ENCODE measurements around the gene YRDC. TPM values are rescaled to one million over a fixed set of nuclear protein-coding genes. Genes with fewer than 3 reads are reported as not detected.
"Not testable (repeated sequence)": the region's sequence is repeated elsewhere in the genome, so short reads cannot be mapped to it uniquely, and the experiment has no call there.

Gene YRDC
- total RNA-seq, 1 experiment from 2014 or later, result 41.8 TPM

- Histone ChIP-seq H4K20me1 (ENCODE audit: low read length) (no peaks in the 10 kb centered on the region), H3K36me3 (ENCODE audit: low read depth, low read length) (no peaks in the 10 kb centered on the region), H3K27ac (ENCODE audit: low read length) (no peak overlapping the region), H3F3A (ENCODE audit: low read length, unreplicated experiment) (no peaks in the 10 kb centered on the region), H3K9me3 (ENCODE audit: low read length) (no peaks in the 10 kb centered on the region), H2AFZ (ENCODE audit: low read length) (no peak overlapping the region), H3K79me2 (ENCODE audit: low read length) (no peaks in the 10 kb centered on the region), H3K9ac (ENCODE audit: low read length) (no peak overlapping the region), H3K27me3 (ENCODE audit: low read length) (peaks cover 11% of the 10 kb centered on the region; the same call in 1 of the 2 replicates), H3K4me2 (ENCODE audit: low read length) (no peak overlapping the region), H3K4me3 (ENCODE audit: low read length) (no peak overlapping the region), H3K9me2 (replicated peaks; ENCODE audit: low read length) (no peaks in the 10 kb centered on the region), H3K4me1 (ENCODE audit: insufficient read depth, low read length) (no peaks in the 10 kb centered on the region)
- intact Hi-C loops (cut with micrococcal nuclease), result no loop called here
- ChIA-PET POLR2A (ENCODE audit: unreplicated experiment) (no interaction called here), CTCF (no interaction called here)
- BruUV-seq (replicated peaks), result no TSS peak
- DNase-seq (no peak), ATAC-seq (no peak)
- no peak for TF ChIP-seq EZH2phosphoT487 (IDR thresholded peaks at IDR 0.05; ENCODE audit: borderline replicate concordance, low read length)
- no peak for TF ChIP-seq EZH2 (IDR thresholded peaks at IDR 0.05; ENCODE audit: low read length, unreplicated experiment)
- no peak for TF ChIP-seq CTCF (conservative IDR thresholded peaks at IDR 0.05; ENCODE audit: low read depth, low read length)
These were observed 25.5 kb downstream of the YRDC start for GRCh38 chr1:37782491-37782890.

- no peak overlapping the region for H3K4me2 ChIP-seq (ENCODE audit: low read length)
- H3K27me3 ChIP-seq (ENCODE audit: low read length), result peaks cover 11% of the 10 kb centered on the region; the same call in 1 of the 2 replicates
- DNase-seq, result no peak
- ChIA-PET CTCF (no interaction called here), POLR2A (ENCODE audit: unreplicated experiment) (no interaction called here)
- H4K20me1 ChIP-seq (ENCODE audit: low read length), result no peaks in the 10 kb centered on the region
- TF ChIP-seq EZH2phosphoT487 (IDR thresholded peaks at IDR 0.05; ENCODE audit: borderline replicate concordance, low read length) (no peak), CTCF (conservative IDR thresholded peaks at IDR 0.05; ENCODE audit: low read depth, low read length) (no peak)
- H2AFZ ChIP-seq (ENCODE audit: low read length), result no peak overlapping the region
- no peak overlapping the region for H3K9ac ChIP-seq (ENCODE audit: low read length)
- H3K4me3 ChIP-seq (ENCODE audit: low read length), result no peak overlapping the region
- H3K36me3 ChIP-seq (ENCODE audit: low read depth, low read length), result no peaks in the 10 kb centered on the region
- H3K9me3 ChIP-seq (ENCODE audit: low read length), result no peaks in the 10 kb centered on the region
- ATAC-seq, result no peak
- H3K4me1 ChIP-seq (ENCODE audit: insufficient read depth, low read length), result no peaks in the 10 kb centered on the region
- H3K27ac ChIP-seq (ENCODE audit: low read length), result no peak overlapping the region
- H3K79me2 ChIP-seq (ENCODE audit: low read length), result no peaks in the 10 kb centered on the region
- BruUV-seq (replicated peaks), result no TSS peak
- intact Hi-C loops (cut with micrococcal nuclease), result no loop called here
- no peaks in the 10 kb centered on the region for H3K9me2 ChIP-seq (replicated peaks; ENCODE audit: low read length)
- no peaks in the 10 kb centered on the region for H3F3A ChIP-seq (ENCODE audit: low read length, unreplicated experiment)
These were observed 29.4 kb downstream of the YRDC start for GRCh38 chr1:37778654-37779053.

GRCh38 chr1:37776946-37777516, 31.0 kb downstream of the YRDC start:
- no peaks in the 10 kb centered on the region for H3K4me1 ChIP-seq (ENCODE audit: insufficient read depth, low read length)
- H3K27ac ChIP-seq (ENCODE audit: low read length), result no peak overlapping the region
- TF ChIP-seq EZH2 (IDR thresholded peaks at IDR 0.05; ENCODE audit: low read length, unreplicated experiment) (no peak), EZH2phosphoT487 (IDR thresholded peaks at IDR 0.05; ENCODE audit: borderline replicate concordance, low read length) (no peak), CTCF (conservative IDR thresholded peaks at IDR 0.05; ENCODE audit: low read depth, low read length) (no peak)
- no peaks in the 10 kb centered on the region for H3K79me2 ChIP-seq (ENCODE audit: low read length)
- ChIA-PET POLR2A (ENCODE audit: unreplicated experiment) (no interaction called here), CTCF (no interaction called here)
- H3K4me2 ChIP-seq (ENCODE audit: low read length), result no peak overlapping the region
- H3K4me3 ChIP-seq (ENCODE audit: low read length), result no peak overlapping the region
- no peak overlapping the region for H3K9ac ChIP-seq (ENCODE audit: low read length)
- ATAC-seq (no peak), DNase-seq (no peak)
- peaks cover 8% of the 10 kb centered on the region; the same call in 1 of the 2 replicates for H3K27me3 ChIP-seq (ENCODE audit: low read length)
- H3K36me3 ChIP-seq (ENCODE audit: low read depth, low read length), result no peaks in the 10 kb centered on the region
- no peaks in the 10 kb centered on the region for H4K20me1 ChIP-seq (ENCODE audit: low read length)
- H3K9me3 ChIP-seq (ENCODE audit: low read length), result no peaks in the 10 kb centered on the region
- BruUV-seq (replicated peaks), result no TSS peak
- intact Hi-C loops (cut with micrococcal nuclease), result no loop called here
- H2AFZ ChIP-seq (ENCODE audit: low read length), result no peak overlapping the region
- H3K9me2 ChIP-seq (replicated peaks; ENCODE audit: low read length), result no peaks in the 10 kb centered on the region
- no peaks in the 10 kb centered on the region for H3F3A ChIP-seq (ENCODE audit: low read length, unreplicated experiment)

GRCh38 chr1:37771440-37771839, 36.6 kb downstream of the YRDC start:
- H3K9ac ChIP-seq (ENCODE audit: low read length); H2AFZ ChIP-seq (ENCODE audit: low read length); BruUV-seq (replicated peaks); H4K20me1 ChIP-seq (ENCODE audit: low read length); H3K9me3 ChIP-seq (ENCODE audit: low read length); H3K27ac ChIP-seq (ENCODE audit: low read length); H3K79me2 ChIP-seq (ENCODE audit: low read length); H3K9me2 ChIP-seq (replicated peaks; ENCODE audit: low read length); H3K4me1 ChIP-seq (ENCODE audit: insufficient read depth, low read length); POLR2A ChIA-PET (ENCODE audit: unreplicated experiment); H3K4me2 ChIP-seq (ENCODE audit: low read length); DNase-seq; H3F3A ChIP-seq (ENCODE audit: low read length, unreplicated experiment); intact Hi-C loops (cut with micrococcal nuclease); H3K4me3 ChIP-seq (ENCODE audit: low read length); H3K36me3 ChIP-seq (ENCODE audit: low read depth, low read length); ATAC-seq: not testable (repeated sequence)
- H3K27me3 ChIP-seq (ENCODE audit: low read length), result peaks cover 25% of the 10 kb centered on the region
- CTCF ChIA-PET, result interaction anchor here (0.6 kb wide), 1 partner anchor 47 kb away, joined by 3 read pairs; no protein-coding TSS in a partner anchor

Measured in PC-3 (cell line).